ENCODE data around the gene MAPK12. TPM values are rescaled to one million over a fixed set of nuclear protein-coding genes. Genes with fewer than 3 reads are reported as not detected.

Gene MAPK12
- total and polyA plus RNA-seq, 2 of the 4 experiments (the other 2 are of a cell fraction), result 41.0 to 56.3 TPM

DNA sequence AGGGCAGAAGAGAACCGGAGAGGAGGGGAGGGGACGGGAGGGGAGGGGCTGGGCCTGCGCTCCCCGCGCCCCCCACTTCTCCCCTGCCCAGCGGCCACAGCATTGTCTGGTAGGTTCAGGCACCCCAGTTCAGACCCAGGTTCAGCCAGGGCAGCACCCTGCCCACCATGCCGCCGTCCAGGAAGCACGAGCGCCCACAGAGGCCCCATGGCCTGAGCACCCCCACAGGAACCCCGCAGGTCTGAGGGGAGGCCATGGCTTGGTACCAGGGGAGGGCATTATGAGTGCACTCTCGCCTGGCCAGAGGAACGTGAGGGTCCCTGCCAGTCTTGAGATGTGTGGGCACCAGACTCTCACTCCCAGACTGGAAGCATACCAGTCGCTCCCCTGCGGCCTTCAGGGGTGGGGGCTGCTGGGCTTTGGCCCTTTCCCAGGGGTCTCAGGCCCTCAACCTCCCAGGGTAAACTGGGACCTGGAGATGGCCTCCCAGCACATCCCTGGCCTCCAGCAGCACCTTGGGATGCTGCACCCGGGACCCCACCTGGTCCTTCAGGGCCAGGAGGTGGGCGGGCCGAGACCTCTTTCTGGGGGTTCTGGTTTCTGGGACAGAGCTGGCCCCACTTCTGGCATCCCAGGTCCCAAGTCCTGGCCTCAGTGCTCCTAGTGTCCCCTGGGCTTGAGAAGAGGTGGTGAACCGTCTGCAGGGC is 46.6 kb upstream of the MAPK12 start (continued):
- TF ChIP-seq, protein P1, sequence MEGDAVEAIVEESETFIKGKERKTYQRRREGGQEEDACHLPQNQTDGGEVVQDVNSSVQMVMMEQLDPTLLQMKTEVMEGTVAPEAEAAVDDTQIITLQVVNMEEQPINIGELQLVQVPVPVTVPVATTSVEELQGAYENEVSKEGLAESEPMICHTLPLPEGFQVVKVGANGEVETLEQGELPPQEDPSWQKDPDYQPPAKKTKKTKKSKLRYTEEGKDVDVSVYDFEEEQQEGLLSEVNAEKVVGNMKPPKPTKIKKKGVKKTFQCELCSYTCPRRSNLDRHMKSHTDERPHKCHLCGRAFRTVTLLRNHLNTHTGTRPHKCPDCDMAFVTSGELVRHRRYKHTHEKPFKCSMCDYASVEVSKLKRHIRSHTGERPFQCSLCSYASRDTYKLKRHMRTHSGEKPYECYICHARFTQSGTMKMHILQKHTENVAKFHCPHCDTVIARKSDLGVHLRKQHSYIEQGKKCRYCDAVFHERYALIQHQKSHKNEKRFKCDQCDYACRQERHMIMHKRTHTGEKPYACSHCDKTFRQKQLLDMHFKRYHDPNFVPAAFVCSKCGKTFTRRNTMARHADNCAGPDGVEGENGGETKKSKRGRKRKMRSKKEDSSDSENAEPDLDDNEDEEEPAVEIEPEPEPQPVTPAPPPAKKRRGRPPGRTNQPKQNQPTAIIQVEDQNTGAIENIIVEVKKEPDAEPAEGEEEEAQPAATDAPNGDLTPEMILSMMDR (conservative IDR thresholded peaks at IDR 0.05; ENCODE audit: low read depth, low read length), result no peak
